ENCODE measurements around the gene LNX1. TPM values are rescaled to one million over a fixed set of nuclear protein-coding genes. Genes with fewer than 3 reads are reported as not detected.

Gene LNX1
- polyA plus RNA-seq, 3 donors = 0.09 to 0.13 TPM; not detected in 1

DNA sequence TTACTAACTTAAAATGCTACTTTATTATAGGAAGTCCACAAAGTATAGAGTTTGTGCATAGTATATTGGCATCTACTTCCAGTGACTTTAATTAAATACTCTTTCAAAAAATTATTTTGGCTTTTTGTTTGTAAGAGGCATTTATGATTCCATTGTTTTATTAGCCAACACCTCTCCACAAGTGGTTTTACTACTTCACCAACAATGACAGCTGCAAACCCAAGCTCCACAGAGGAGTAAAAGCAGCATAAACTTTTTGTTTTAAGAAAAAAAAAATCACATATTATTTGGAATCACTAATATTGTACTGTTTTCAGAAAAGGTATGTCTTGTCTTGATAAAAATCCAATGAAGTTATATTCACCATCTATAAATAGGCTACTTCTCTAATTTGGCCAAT lies 125.4 kb downstream of the LNX1 start:
- H3K36me3 ChIP-seq (replicated peaks in 1 of 2; ENCODE audit: control insufficient read depth in 1 of 2, insufficient read depth in 2 of 2, low read length in 2 of 2) = peaks cover 16 to 26% of the 10 kb centered on the region in 2 donors
- H3K27me3 ChIP-seq (ENCODE audit: control insufficient read depth in 2 of 2, insufficient read depth in 2 of 2, low read length in 2 of 2) = no peaks in the 10 kb centered on the region
- Mint-ChIP-seq H3K4me1 (no peaks in the 10 kb centered on the region), H3K27me3 (ENCODE audit: low read depth in 3 of 3) (peaks cover 0 to 2% (median 0%) of the 10 kb centered on the region in 3 donors), H3K36me3 (peaks cover 11 to 19% of the 10 kb centered on the region in 2 donors), H3K9me3 (peaks cover 8 to 27% (median 18%) of the 10 kb centered on the region in 7 donors), H3K27ac (no peak overlapping the region), H3K4me3 (no peak overlapping the region)
- no peak overlapping the region for H3K4me3 ChIP-seq (replicated peaks in 1 of 3; ENCODE audit: low read depth in 2 of 3, low read length in 3 of 3)
- intact Hi-C loops (cut with micrococcal nuclease) = no loop called here
- H2AFZ ChIP-seq (ENCODE audit: insufficient read depth, low read depth, low read length, poor library complexity, severe bottlenecking) = no peak overlapping the region
- TF ChIP-seq, protein P1, sequence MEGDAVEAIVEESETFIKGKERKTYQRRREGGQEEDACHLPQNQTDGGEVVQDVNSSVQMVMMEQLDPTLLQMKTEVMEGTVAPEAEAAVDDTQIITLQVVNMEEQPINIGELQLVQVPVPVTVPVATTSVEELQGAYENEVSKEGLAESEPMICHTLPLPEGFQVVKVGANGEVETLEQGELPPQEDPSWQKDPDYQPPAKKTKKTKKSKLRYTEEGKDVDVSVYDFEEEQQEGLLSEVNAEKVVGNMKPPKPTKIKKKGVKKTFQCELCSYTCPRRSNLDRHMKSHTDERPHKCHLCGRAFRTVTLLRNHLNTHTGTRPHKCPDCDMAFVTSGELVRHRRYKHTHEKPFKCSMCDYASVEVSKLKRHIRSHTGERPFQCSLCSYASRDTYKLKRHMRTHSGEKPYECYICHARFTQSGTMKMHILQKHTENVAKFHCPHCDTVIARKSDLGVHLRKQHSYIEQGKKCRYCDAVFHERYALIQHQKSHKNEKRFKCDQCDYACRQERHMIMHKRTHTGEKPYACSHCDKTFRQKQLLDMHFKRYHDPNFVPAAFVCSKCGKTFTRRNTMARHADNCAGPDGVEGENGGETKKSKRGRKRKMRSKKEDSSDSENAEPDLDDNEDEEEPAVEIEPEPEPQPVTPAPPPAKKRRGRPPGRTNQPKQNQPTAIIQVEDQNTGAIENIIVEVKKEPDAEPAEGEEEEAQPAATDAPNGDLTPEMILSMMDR (IDR thresholded peaks at IDR 0.05) = no peak
- H3K9ac ChIP-seq (ENCODE audit: insufficient read depth, low read length, poor library complexity, severe bottlenecking) = no peak overlapping the region
- DNase-seq = no peak
- no peaks in the 10 kb centered on the region for H4K20me1 ChIP-seq (ENCODE audit: insufficient read depth, low read length)
- H3K27ac ChIP-seq (ENCODE audit: low read depth in 1 of 2, low read length in 2 of 2) = no peak overlapping the region
- no peaks in the 10 kb centered on the region for H3K79me2 ChIP-seq (ENCODE audit: insufficient read depth, low read length)
- no peak overlapping the region for H3K4me2 ChIP-seq (replicated peaks; ENCODE audit: extremely low read depth, low read length, poor library complexity, severe bottlenecking)
- peaks cover 0 to 12% of the 10 kb centered on the region in 2 donors for H3K9me3 ChIP-seq (replicated peaks in 1 of 2; ENCODE audit: control insufficient read depth in 1 of 2, insufficient read depth in 1 of 2, low read length in 2 of 2)
- H3K4me1 ChIP-seq (ENCODE audit: control insufficient read depth in 1 of 2, insufficient read depth in 2 of 2, low read length in 2 of 2) = no peaks in the 10 kb centered on the region

- Histone ChIP-seq H4K20me1 (ENCODE audit: insufficient read depth, low read length) (no peaks in the 10 kb centered on the region), H2AFZ (ENCODE audit: insufficient read depth, low read depth, low read length, poor library complexity, severe bottlenecking) (no peak overlapping the region), H3K27me3 (ENCODE audit: control insufficient read depth in 2 of 2, insufficient read depth in 2 of 2, low read length in 2 of 2) (no peaks in the 10 kb centered on the region), H3K9me3 (replicated peaks in 1 of 2; ENCODE audit: control insufficient read depth in 1 of 2, insufficient read depth in 1 of 2, low read length in 2 of 2) (peaks cover 0 to 12% of the 10 kb centered on the region in 2 donors), H3K79me2 (ENCODE audit: insufficient read depth, low read length) (no peaks in the 10 kb centered on the region), H3K4me2 (replicated peaks; ENCODE audit: extremely low read depth, low read length, poor library complexity, severe bottlenecking) (no peak overlapping the region), H3K4me1 (ENCODE audit: control insufficient read depth in 1 of 2, insufficient read depth in 2 of 2, low read length in 2 of 2) (no peaks in the 10 kb centered on the region), H3K9ac (ENCODE audit: insufficient read depth, low read length, poor library complexity, severe bottlenecking) (no peak overlapping the region), H3K27ac (ENCODE audit: low read depth in 1 of 2, low read length in 2 of 2) (no peak overlapping the region), H3K36me3 (replicated peaks in 1 of 2; ENCODE audit: control insufficient read depth in 1 of 2, insufficient read depth in 2 of 2, low read length in 2 of 2) (peaks cover 22 to 32% of the 10 kb centered on the region in 2 donors), H3K4me3 (replicated peaks in 1 of 3; ENCODE audit: low read depth in 2 of 3, low read length in 3 of 3) (no peak overlapping the region)
- peaks cover 14 to 23% of the 10 kb centered on the region in 2 donors for H3K36me3 Mint-ChIP-seq
- TF ChIP-seq, protein P1 (IDR thresholded peaks at IDR 0.05) = no peak
- peaks cover 0 to 2% (median 0%) of the 10 kb centered on the region in 3 donors for H3K27me3 Mint-ChIP-seq (ENCODE audit: low read depth in 3 of 3)
- DNase-seq = no peak
- no peak overlapping the region for H3K27ac Mint-ChIP-seq
- no peaks in the 10 kb centered on the region for H3K4me1 Mint-ChIP-seq
- intact Hi-C loops (cut with micrococcal nuclease) = no loop called here
- H3K9me3 Mint-ChIP-seq = peaks cover 8 to 25% (median 18%) of the 10 kb centered on the region in 7 donors
- H3K4me3 Mint-ChIP-seq = no peak overlapping the region
- 100% methylated on average over 1 of the region's 2 CpGs for WGBS (ENCODE audit: insufficient coverage)
Measured at GRCh38 chr4:53465281-53465680, 126.0 kb downstream of the LNX1 start.

All from CD14-positive monocyte (primary cell).